SU-DHL-6 (cell line): ENCODE data around the gene SCN4B.

Experiments
- H2AFZ ChIP-seq: fragments of 200-600 bp; sonication (generic); 2 replicates; pipeline ENCODE4 v1.6.1; 2014; ENCODE audit warnings: low read depth, mild to moderate bottlenecking, moderate library complexity, mixed read lengths, antibody characterized with exemption, low read length; ENCODE audit not compliant: severe bottlenecking
- H3F3A ChIP-seq: fragments of 200-600 bp; shearing (Covaris generic); 2 replicates; pipeline ENCODE4 v1.6.0; 2016; ENCODE audit warnings: antibody characterized with exemption, mild to moderate bottlenecking; ENCODE audit not compliant: insufficient read depth
- H3K27ac ChIP-seq: fragments of 200-600 bp; sonication (generic); 2 replicates; pipeline ENCODE4 v1.5.1; 2016; ENCODE audit warnings: low read depth, mild to moderate bottlenecking, low read length, moderate library complexity, mixed read lengths
- H3K27me3 ChIP-seq: fragments of 200-600 bp; sonication (generic), shearing (Covaris generic); 2 replicates; pipeline ENCODE4 v1.6.0; 2014; ENCODE audit warnings: mild to moderate bottlenecking, low read length
- H3K36me3 ChIP-seq: fragments of 200-600 bp; sonication (generic); 2 replicates; pipeline ENCODE4 v1.6.1; 2014; ENCODE audit warnings: mild to moderate bottlenecking, low read length, mixed read lengths
- H3K4me2 ChIP-seq: fragments of 300-600, 200-600 bp; shearing (Covaris generic), sonication (generic); 2 replicates; pipeline ENCODE4 v1.6.0; 2014; ENCODE audit warnings: low read length, low read depth, mild to moderate bottlenecking; ENCODE audit not compliant: poor library complexity, severe bottlenecking
- H3K4me3 ChIP-seq: fragments of 200-600 bp; sonication (generic); 2 replicates; pipeline ENCODE4 v1.5.1; 2014; ENCODE audit warnings: antibody characterized with exemption, low read length, mild to moderate bottlenecking, mixed read lengths; ENCODE audit not compliant: insufficient read depth, poor library complexity, severe bottlenecking
- H3K79me2 ChIP-seq: fragments of 200-600 bp; sonication (generic); 2 replicates; pipeline ENCODE4 v1.6.1; 2014; ENCODE audit warnings: mild to moderate bottlenecking, low read length, moderate library complexity; ENCODE audit not compliant: insufficient read depth
- H3K9ac ChIP-seq: fragments of 200-600 bp; sonication (generic); 2 replicates; pipeline ENCODE4 v1.7.0; 2014; ENCODE audit warnings: mild to moderate bottlenecking, low read length
- H3K9me2 ChIP-seq: fragments of 200-600 bp; sonication (generic); replicated peaks from 2 replicates; pipeline ENCODE4 v1.6.1; 2014; ENCODE audit warnings: low read length; ENCODE audit not compliant: insufficient read depth
- H3K9me3 ChIP-seq: fragments of 200-600 bp; sonication (generic); 2 replicates; pipeline ENCODE4 v1.6.1; 2014; ENCODE audit warnings: low read length, mixed read lengths; ENCODE audit not compliant: insufficient read depth
- H4K20me1 ChIP-seq: fragments of 200-600 bp; sonication (generic); 2 replicates; pipeline ENCODE4 v1.6.1; 2014; ENCODE audit warnings: low read depth, mild to moderate bottlenecking, antibody characterized with exemption, low read length, moderate library complexity, mixed read lengths
- EZH2phosphoT487 ChIP-seq: fragments of 200-600 bp; sonication (generic), shearing (Covaris generic); conservative IDR thresholded peaks from 2 replicates; pipeline ENCODE4 v1.6.1; 2018; ENCODE audit warnings: mild to moderate bottlenecking, antibody characterized with exemption, low read length, moderate library complexity, mixed read lengths
- TF ChIP-seq, protein P1 (sequence below): fragments of 200-600 bp; sonication (generic); IDR thresholded peaks from one replicate; pipeline ENCODE4 v1.5.1; 2017; ENCODE audit warnings: antibody characterized with exemption, mild to moderate bottlenecking, low read length, moderate library complexity; ENCODE audit not compliant: insufficient read depth, poor library complexity, severe bottlenecking

Gene SCN4B

DNA sequence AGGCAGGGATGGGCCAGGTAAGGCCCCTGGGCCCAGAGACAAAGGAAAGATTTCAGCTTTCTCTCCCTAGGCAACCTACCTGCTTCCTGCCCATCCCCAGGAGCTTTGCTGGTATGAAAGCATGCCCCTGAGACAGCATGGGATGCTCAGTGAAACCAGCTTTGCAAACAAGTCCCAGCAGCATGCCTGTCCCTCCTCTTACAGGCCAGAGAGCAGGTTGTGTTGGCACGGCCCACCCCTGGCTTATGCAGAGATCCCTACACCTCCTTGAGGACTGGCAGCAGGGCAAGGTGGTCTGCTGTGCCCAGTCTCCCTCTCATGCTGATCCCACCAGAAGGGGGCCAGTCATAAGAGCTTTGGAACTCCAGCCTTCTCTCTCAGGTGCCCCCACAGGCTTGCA lies 3.1 kb downstream of the SCN4B start:
- Histone ChIP-seq H3K9ac (no peak overlapping the region), H3F3A (no peaks in the 10 kb centered on the region), H3K4me3 (no peak overlapping the region), H4K20me1 (no peaks in the 10 kb centered on the region), H3K79me2 (no peaks in the 10 kb centered on the region), H3K9me2 (no peaks in the 10 kb centered on the region), H3K36me3 (no peaks in the 10 kb centered on the region), H3K27ac (no peak overlapping the region), H3K27me3 (no peaks in the 10 kb centered on the region), H3K9me3 (no peaks in the 10 kb centered on the region), H2AFZ (no peak overlapping the region), H3K4me2 (no peak overlapping the region)
- no peak for TF ChIP-seq EZH2phosphoT487
- TF ChIP-seq, protein P1, sequence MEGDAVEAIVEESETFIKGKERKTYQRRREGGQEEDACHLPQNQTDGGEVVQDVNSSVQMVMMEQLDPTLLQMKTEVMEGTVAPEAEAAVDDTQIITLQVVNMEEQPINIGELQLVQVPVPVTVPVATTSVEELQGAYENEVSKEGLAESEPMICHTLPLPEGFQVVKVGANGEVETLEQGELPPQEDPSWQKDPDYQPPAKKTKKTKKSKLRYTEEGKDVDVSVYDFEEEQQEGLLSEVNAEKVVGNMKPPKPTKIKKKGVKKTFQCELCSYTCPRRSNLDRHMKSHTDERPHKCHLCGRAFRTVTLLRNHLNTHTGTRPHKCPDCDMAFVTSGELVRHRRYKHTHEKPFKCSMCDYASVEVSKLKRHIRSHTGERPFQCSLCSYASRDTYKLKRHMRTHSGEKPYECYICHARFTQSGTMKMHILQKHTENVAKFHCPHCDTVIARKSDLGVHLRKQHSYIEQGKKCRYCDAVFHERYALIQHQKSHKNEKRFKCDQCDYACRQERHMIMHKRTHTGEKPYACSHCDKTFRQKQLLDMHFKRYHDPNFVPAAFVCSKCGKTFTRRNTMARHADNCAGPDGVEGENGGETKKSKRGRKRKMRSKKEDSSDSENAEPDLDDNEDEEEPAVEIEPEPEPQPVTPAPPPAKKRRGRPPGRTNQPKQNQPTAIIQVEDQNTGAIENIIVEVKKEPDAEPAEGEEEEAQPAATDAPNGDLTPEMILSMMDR, result no peak

DNA sequence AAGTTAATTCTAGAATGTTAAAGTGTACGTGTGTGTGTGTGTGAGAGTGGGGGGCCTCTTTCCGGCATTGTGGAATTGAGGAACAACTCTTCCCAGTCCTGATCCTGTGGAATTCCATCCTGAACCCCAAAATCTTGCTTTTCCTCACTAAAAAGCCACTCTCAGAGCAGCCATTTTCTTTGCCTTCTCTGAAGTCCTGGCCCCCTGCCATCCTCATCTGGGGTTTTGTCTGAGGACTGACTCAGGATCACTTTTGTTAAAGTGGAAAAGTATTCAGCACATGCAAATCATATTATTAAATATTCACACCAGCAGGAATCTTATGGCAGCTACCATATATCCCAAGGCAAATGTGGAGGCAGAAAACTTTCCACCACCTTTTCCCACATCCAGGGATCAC lies 3.8 kb downstream of the SCN4B start:
- Histone ChIP-seq H3K9ac (no peak overlapping the region), H3K27ac (no peak overlapping the region), H3K9me2 (no peaks in the 10 kb centered on the region), H3K27me3 (no peaks in the 10 kb centered on the region), H3F3A (no peaks in the 10 kb centered on the region), H3K4me3 (no peak overlapping the region), H3K79me2 (no peaks in the 10 kb centered on the region), H2AFZ (no peak overlapping the region), H3K4me2 (no peak overlapping the region), H4K20me1 (no peaks in the 10 kb centered on the region), H3K9me3 (no peaks in the 10 kb centered on the region), H3K36me3 (no peaks in the 10 kb centered on the region)
- no peak for TF ChIP-seq EZH2phosphoT487
- TF ChIP-seq, protein P1, result no peak

DNA sequence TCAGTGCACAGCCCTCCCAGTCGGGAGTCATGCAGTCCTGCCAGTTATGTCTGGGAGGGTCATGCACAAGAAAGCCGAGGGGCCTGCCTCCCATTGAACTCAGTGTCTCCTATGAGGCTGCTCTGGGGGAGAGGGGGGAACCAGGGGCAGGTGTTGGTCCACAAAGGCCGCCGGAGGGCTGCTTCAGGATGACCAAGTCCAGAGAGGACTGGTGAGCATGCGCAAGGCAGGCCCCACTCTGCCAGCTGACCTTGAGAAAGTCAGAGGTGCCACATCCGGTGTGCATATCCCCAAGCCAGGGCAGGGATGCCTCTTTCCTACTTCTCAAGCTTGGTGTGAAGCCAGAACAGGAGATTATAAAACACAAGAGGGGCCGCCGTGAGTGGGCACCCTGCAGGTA lies 4.4 kb downstream of the SCN4B start:
- Histone ChIP-seq H3K27ac (no peak overlapping the region), H3K9me2 (no peaks in the 10 kb centered on the region), H2AFZ (no peak overlapping the region), H3K27me3 (no peaks in the 10 kb centered on the region), H3K79me2 (no peaks in the 10 kb centered on the region), H3K4me2 (no peak overlapping the region), H3K9me3 (no peaks in the 10 kb centered on the region), H3K36me3 (no peaks in the 10 kb centered on the region), H3K9ac (no peak overlapping the region), H3F3A (no peaks in the 10 kb centered on the region), H3K4me3 (no peak overlapping the region), H4K20me1 (no peaks in the 10 kb centered on the region)
- TF ChIP-seq, protein P1, result no peak
- TF ChIP-seq EZH2phosphoT487, result no peak
